ENCODE data around the gene ITGAV.

The ITGAV gene

DNA sequence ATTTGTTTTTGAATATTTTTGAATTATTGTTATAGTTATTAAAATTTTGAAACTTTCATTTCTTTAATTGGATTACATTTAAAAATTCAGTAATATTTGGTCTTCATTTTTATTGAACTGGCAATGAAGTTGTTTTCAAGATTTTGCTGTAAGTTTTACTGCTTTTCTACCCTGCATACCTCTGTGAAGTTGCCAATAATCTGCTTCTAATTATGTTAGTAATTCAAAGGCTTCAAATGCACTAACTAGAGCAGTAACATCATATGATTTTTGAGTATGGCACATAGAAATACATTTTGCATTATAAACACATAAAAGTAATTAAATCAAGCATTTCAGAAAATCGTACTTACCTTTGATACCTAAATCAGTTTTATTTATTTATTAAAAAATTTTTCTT, 63.7 kb downstream of the ITGAV start:
- ATAC-seq: no peak
- Mint-ChIP-seq H3K4me3 (no peak overlapping the region), H3K27me3 (no peaks in the 10 kb centered on the region), H3K27ac (no peak overlapping the region), H3K4me1 (no peaks in the 10 kb centered on the region), H3K9me3 (no peaks in the 10 kb centered on the region), H3K36me3 (peaks cover 17% of the 10 kb centered on the region)

DNA sequence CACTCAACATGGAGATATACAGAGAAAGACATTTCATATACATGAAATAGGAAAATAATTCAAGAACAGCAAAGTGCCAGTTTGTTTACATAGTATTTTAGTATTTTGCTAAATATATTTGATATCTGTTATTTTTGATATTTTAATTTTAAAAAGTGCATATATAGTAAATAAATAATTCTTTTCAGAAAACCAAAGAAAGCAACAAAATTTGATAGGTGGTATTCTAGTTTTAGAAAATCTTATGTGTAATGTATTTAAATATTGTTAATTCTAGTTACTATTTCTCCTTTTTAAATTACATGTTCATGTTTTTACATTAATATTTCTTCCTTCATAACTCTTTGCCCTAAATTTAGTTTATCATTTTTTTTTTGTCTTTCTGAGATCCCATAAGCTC, 69.5 kb downstream of the ITGAV start:
- Mint-ChIP-seq H3K27ac (no peak overlapping the region), H3K4me1 (no peaks in the 10 kb centered on the region), H3K36me3 (peaks cover 34% of the 10 kb centered on the region), H3K27me3 (no peaks in the 10 kb centered on the region), H3K9me3 (no peaks in the 10 kb centered on the region), H3K4me3 (no peak overlapping the region)
- ATAC-seq: no peak

DNA sequence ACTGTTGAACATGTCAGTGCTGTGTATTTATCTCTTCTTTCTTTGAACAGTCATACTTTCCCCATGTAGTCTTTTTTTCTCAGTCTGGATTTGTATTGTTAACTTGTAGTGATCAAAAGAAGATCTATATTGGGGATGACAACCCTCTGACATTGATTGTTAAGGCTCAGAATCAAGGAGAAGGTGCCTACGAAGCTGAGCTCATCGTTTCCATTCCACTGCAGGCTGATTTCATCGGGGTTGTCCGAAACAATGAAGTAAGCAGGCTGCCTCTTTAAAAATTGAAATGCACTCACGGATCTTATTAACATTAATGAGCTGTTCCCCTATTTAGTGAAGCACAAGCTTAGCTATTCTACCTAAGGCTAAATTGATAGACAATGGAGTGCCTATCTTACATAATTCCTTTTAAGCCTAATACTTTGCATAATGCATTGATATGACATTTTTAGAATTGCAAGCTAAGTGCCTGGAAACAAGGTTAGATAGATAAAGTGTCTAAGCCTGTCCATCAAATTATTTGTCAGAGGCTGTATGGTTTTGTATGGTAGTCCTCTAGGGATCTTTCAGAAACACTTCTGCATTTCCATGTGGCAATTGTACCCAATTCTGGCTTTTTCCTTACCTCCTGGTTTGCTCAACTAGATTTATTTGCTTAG, 74.7 kb downstream of the ITGAV start:
- H3K9me3 Mint-ChIP-seq: no peaks in the 10 kb centered on the region
- H3K27me3 Mint-ChIP-seq: no peaks in the 10 kb centered on the region
- ATAC-seq: no peak
- H3K4me3 Mint-ChIP-seq: no peak overlapping the region
- no peaks in the 10 kb centered on the region for H3K4me1 Mint-ChIP-seq
- no peak overlapping the region for H3K27ac Mint-ChIP-seq
- peaks cover 46% of the 10 kb centered on the region for H3K36me3 Mint-ChIP-seq

DNA sequence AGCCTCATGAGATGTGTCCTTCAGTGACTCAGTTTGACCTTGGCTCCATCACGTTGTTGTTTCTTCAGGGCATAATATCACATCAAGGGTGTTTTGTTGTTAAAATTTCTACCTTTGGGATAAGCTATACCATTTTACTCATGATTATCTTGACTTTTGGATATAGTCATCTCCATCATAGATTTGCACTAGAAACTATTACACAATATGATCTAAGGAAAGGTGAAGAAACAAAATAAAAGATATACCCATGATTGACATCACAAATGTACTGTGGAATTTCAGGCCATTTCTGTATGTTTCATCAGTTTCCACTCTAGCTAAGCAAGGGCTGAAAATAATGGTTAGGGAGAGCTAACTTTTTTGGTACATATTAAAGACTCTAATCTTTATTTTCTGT, 79.3 kb downstream of the ITGAV start:
- no peak for ATAC-seq
- Mint-ChIP-seq H3K36me3 (peaks cover 75% of the 10 kb centered on the region), H3K27me3 (no peaks in the 10 kb centered on the region), H3K4me1 (no peaks in the 10 kb centered on the region), H3K4me3 (no peak overlapping the region), H3K9me3 (peaks cover 7% of the 10 kb centered on the region), H3K27ac (no peak overlapping the region)

DNA sequence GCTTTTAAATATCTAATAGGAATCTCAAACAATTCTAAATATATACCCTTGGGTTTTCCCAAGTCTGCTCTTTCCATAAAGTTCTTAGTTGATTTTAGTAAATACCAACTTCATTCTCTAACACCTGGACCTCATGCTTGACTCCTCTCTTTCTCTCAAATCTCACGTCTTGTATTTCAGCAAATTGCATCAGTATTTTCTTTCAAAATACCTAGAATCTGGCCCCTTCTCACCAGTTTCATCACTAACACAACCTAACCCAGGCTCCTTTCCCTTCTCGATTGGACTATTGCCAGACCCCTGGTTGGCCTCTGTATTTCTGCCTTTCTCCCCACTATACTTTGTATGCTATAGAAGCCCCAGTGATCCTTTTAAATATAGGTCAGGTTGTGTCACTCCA, 81.0 kb downstream of the ITGAV start:
- Mint-ChIP-seq H3K4me1 (no peaks in the 10 kb centered on the region), H3K27me3 (no peaks in the 10 kb centered on the region), H3K4me3 (no peak overlapping the region), H3K27ac (no peak overlapping the region), H3K36me3 (peaks cover 84% of the 10 kb centered on the region), H3K9me3 (peaks cover 7% of the 10 kb centered on the region)
- no peak for ATAC-seq

DNA sequence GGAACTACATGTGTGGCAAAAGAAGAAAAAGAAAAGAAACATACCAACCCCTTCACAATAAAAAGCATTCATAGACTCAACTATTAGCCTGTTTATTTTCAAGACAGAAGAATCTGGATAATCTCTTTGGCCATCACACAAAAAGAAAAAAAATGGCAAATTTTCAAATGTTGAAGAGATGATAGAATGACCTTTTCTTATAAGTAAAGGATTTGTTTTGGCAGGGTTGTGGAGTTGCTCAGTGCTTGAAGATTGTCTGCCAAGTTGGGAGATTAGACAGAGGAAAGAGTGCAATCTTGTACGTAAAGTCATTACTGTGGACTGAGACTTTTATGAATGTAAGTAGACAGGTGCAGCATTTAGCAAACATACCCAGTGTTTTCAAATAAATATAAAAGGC, 85.5 kb downstream of the ITGAV start:
- Mint-ChIP-seq H3K27me3 (no peaks in the 10 kb centered on the region), H3K9me3 (peaks cover 7% of the 10 kb centered on the region), H3K4me1 (no peaks in the 10 kb centered on the region), H3K36me3 (peaks cover 60% of the 10 kb centered on the region), H3K4me3 (no peak overlapping the region), H3K27ac (no peak overlapping the region)
- no peak for ATAC-seq

GRCh38 chr2:186683341-186683740, 93.5 kb downstream of the ITGAV start:
- Mint-ChIP-seq H3K4me3 (no peak overlapping the region), H3K9me3 (peaks cover 11% of the 10 kb centered on the region), H3K36me3 (no peaks in the 10 kb centered on the region), H3K27ac (no peak overlapping the region), H3K4me1 (no peaks in the 10 kb centered on the region), H3K27me3 (no peaks in the 10 kb centered on the region)
- no peak for ATAC-seq

DNA sequence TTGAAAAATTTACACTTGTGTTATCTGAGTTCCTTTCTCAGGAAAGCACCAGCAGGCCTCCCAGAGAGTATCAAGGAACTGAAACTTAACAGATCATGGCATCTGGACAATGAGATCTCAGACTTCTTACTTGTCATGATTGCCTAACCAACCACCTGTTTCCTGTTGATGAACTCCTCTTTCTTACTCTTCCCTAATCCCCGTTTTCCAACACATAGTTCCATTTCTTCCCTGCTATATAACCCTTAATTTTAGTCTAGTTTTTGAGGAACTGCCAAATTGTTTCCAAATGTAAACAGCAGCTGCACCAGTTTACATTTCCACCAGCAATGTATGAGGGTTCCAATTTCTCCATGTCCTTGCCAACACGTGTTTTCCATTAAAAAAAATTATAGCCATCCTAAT, 98.0 kb downstream of the ITGAV start:
- no peak overlapping the region for H3K4me3 Mint-ChIP-seq
- no peaks in the 10 kb centered on the region for H3K36me3 Mint-ChIP-seq
- H3K9me3 Mint-ChIP-seq: peaks cover 17% of the 10 kb centered on the region
- H3K4me1 Mint-ChIP-seq: no peaks in the 10 kb centered on the region
- peaks cover 17% of the 10 kb centered on the region for H3K27me3 Mint-ChIP-seq
- no peak overlapping the region for H3K27ac Mint-ChIP-seq
- ATAC-seq: no peak

DNA sequence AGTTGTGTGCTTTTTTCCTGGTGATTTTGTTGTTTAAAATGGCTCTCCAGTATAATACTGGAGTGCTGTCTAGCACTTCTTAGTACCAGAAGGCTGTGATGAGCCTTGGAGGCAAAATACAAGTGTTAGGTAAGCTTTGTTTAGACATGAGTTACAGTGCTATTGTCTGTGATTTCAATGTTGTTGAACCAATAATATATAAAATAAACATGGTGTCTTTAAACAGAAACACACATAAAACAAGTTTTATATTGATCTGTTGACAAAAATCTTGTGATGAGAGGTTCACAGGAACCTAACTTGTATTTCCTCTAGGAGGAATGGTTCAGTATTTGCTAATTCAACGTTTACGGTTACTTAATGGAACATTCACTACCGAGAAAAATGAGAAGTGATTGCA, 99.0 kb downstream of the ITGAV start:
- peaks cover 17% of the 10 kb centered on the region for H3K9me3 Mint-ChIP-seq

GRCh38 chr2:186690786-186691185, 100.9 kb downstream of the ITGAV start:
- no peak for ATAC-seq
- H3K4me1 Mint-ChIP-seq: peaks cover 10% of the 10 kb centered on the region

More for the DNA sequence above, 99.0 kb downstream of the ITGAV start:
- no peak overlapping the region for H3K4me3 Mint-ChIP-seq
- ATAC-seq: no peak
- H3K4me1 Mint-ChIP-seq: no peaks in the 10 kb centered on the region
- H3K36me3 Mint-ChIP-seq: no peaks in the 10 kb centered on the region
- H3K27ac Mint-ChIP-seq: no peak overlapping the region
- peaks cover 25% of the 10 kb centered on the region for H3K27me3 Mint-ChIP-seq

GRCh38 chr2:186691231-186691630, 101.4 kb downstream of the ITGAV start:
- H3K4me1 Mint-ChIP-seq: peaks cover 10% of the 10 kb centered on the region
- no peak overlapping the region for H3K4me3 Mint-ChIP-seq
- no peak for ATAC-seq

More at GRCh38 chr2:186690786-186691185, 100.9 kb downstream of the ITGAV start:
- H3K27ac Mint-ChIP-seq: no peak overlapping the region
- peaks cover 17% of the 10 kb centered on the region for H3K9me3 Mint-ChIP-seq
- H3K36me3 Mint-ChIP-seq: no peaks in the 10 kb centered on the region
- H3K4me3 Mint-ChIP-seq: no peak overlapping the region
- peaks cover 41% of the 10 kb centered on the region for H3K27me3 Mint-ChIP-seq

GRCh38 chr2:186691900-186692299, 102.0 kb downstream of the ITGAV start:
- H3K36me3 Mint-ChIP-seq: no peaks in the 10 kb centered on the region
- H3K4me3 Mint-ChIP-seq: no peak overlapping the region
- peaks cover 17% of the 10 kb centered on the region for H3K9me3 Mint-ChIP-seq
- no peak for ATAC-seq
- peaks cover 10% of the 10 kb centered on the region for H3K4me1 Mint-ChIP-seq
- H3K27ac Mint-ChIP-seq: no peak overlapping the region
- peaks cover 51% of the 10 kb centered on the region for H3K27me3 Mint-ChIP-seq

More at GRCh38 chr2:186691231-186691630, 101.4 kb downstream of the ITGAV start:
- no peak overlapping the region for H3K27ac Mint-ChIP-seq
- H3K9me3 Mint-ChIP-seq: peaks cover 17% of the 10 kb centered on the region
- H3K27me3 Mint-ChIP-seq: peaks cover 44% of the 10 kb centered on the region
- no peaks in the 10 kb centered on the region for H3K36me3 Mint-ChIP-seq

GRCh38 chr2:186693446-186693832, 103.6 kb downstream of the ITGAV start:
- Mint-ChIP-seq H3K4me3 (peak overlapping the region; percentile 21), H3K4me1 (peaks cover 10% of the 10 kb centered on the region), H3K27me3 (peaks cover 54% of the 10 kb centered on the region), H3K27ac (no peak overlapping the region), H3K36me3 (no peaks in the 10 kb centered on the region), H3K9me3 (peaks cover 5% of the 10 kb centered on the region)
- no peak for ATAC-seq

GRCh38 chr2:186695081-186695756, 105.4 kb downstream of the ITGAV start:
- Mint-ChIP-seq H3K36me3 (no peaks in the 10 kb centered on the region), H3K4me1 (peaks cover 10% of the 10 kb centered on the region), H3K4me3 (no peak overlapping the region), H3K27me3 (peaks cover 65% of the 10 kb centered on the region), H3K27ac (no peak overlapping the region), H3K9me3 (no peaks in the 10 kb centered on the region)
- no peak for ATAC-seq

GRCh38 chr2:186696290-186696689, 106.4 kb downstream of the ITGAV start:
- no peaks in the 10 kb centered on the region for H3K36me3 Mint-ChIP-seq

DNA sequence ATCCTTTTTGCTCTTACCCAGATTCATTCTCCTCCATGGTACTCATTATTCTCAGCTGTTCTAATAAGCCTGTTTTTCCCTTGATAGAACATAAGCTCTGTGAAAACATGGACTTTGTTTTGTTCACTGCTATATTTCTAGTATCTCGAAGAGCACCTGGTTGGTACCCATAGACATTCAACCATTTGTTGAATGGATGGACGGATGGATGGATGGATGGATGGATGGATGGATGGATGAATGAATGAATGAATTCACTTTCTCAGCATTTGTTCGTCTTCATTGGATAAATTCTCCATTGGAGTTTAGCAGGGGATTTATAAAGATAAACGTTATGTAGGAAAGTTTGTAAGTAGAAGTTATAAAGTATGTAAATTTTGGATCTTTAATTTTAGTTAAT, 106.9 kb downstream of the ITGAV start:
- Mint-ChIP-seq H3K4me3 (no peak overlapping the region), H3K9me3 (no peaks in the 10 kb centered on the region), H3K36me3 (no peaks in the 10 kb centered on the region), H3K4me1 (peaks cover 10% of the 10 kb centered on the region), H3K27me3 (peaks cover 64% of the 10 kb centered on the region), H3K27ac (no peak overlapping the region)
- ATAC-seq: no peak

More at GRCh38 chr2:186696290-186696689, 106.4 kb downstream of the ITGAV start:
- Mint-ChIP-seq H3K4me1 (peaks cover 10% of the 10 kb centered on the region), H3K4me3 (no peak overlapping the region), H3K27ac (no peak overlapping the region), H3K9me3 (no peaks in the 10 kb centered on the region), H3K27me3 (peaks cover 68% of the 10 kb centered on the region)
- ATAC-seq: no peak

All from stimulated activated memory B cell treated with anti-CD40 and anti-IgM and Interleukin-4, amounts not matched to agents 10 μg/mL and 1 μg/mL and 100 μg/mL, for 72 hours (primary cell).